ENCODE measurements around the gene PIH1D1.

PIH1D1 gene

DNA sequence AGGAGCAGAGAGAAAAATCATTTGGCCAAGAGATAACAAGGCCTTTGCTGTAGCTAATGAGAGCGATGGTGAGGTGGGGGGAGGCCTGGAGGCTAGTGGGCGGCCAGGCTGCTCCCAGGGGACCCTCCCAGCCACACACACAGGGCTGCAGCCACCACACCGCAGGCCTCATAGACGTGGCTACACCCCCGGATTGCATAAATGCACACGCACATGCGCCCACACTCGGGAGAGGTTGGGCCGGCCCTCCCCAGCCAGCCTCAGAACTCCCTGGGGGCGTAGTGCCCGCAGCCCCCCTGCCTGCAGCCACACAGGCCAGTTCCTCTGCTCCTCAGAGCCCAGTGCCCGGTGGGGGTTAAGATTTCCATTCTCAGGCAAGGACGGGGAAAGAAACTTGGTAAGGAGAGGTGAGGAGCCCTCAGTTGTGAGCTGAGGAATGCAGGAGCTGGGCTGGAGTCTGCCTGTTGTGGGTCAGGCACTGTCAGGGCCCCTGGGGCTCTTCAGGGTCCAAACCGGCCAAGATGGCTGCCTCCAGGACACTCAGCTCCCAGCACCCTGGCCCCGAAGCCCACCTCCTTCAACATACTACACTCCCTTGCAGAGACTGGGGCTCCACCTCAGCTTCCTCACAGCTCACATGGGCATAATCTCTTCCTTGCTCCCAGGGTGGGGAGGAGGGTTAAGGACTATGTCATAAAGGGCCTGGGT, 36.4 kb downstream of the PIH1D1 start:
- DNase-seq = no peak

DNA sequence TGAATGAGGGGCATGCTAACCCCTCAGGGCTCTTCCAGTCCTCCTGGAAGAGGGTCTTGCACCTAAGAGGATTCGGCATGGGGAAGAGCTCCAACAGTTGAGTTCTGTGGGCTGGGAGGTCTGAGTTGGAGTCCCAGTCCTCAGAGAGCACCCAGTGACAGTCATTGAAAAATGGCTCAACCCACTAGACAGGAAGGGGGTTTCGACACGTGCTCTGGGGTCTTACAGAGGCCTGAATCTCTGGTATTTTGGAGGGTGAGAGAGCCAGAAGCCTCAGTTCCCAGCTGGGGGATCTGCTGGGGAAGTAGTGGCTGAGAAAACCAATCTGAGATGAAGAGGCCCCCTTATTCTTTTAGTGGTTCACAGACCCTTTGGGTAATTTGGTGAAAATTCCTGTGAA, 37.4 kb downstream of the PIH1D1 start:
- no peak for DNase-seq

DNA sequence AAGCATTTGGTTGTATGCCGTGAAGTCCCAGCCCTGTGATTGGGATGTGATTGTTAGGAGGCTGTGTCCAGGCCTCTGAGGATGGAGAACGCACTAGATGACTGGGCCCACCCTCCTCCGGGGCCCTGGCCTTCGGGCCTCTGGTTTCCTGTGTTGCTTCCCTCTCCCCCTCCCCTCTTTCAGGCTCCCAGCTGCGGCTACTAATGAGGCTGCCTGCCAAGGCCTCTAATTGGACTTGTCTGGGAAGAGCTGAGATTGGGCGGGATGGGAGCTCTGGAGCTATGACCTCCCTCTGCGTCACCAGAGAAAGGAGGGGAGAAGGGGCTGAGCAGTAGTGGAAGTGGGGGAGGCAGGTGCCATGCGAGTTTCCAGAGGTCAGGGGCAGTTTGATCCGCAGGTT, 38.3 kb downstream of the PIH1D1 start:
- no peak for DNase-seq

DNA sequence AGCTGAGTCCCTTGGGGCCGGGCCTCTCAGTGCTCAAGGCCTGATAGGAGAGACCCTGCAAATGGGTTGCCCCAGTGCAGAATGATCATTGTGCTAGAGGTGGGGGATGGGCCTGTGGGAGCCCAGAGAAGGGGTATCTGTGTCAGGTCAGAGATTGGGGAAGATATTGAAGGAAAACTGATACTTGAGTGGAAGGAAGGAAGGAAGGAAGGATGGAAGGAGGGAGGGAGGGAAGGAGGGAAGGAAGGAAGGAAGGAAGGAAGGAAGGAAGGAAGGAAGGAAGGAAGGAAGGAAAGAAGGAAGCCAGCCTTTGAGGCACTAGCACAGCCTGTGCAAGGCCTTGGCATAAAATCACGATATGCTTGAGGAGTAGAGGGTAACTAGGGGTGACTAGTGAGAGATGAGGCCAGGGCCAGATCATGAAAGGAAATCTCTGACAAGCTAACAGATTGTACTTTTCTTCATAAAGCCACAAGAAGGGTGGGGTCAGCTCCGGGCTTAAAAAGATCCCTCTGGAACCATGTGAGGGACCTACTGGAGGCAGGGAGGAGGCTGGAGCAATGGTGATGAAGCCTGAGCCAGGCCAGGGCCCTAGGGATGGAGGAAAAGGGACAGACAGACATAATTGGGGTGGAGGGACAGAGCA, 39.8 kb downstream of the PIH1D1 start:
- DNase-seq = no peak

DNA sequence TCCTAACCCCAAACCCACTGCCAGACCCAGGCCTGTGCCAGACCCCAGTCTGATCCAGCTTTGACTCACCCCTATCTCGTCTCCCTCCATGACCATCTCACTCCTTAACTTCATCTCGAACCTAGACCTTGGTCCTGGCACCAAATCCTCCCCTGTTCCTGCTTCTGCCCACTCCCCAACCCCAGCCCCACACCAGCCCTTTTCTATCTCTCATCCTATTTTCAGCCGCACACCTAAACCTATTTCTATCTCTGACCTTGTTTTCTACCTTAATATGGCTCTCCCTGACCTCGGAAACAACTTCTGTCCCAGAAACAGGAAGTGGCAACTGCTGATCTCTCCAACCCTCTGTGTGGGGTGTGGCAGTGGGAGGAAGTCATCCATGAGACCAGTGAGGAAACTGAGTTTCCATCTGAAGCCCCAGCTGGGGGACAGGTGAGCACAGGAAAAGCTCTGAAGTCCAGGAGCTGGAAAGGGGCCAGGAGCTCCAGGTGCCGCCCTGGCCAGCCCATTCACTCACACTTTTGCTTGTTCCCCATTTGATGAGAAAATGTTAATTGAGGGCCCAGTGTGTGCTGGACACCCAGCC, 42.1 kb downstream of the PIH1D1 start:
- DNase-seq = no peak

DNA sequence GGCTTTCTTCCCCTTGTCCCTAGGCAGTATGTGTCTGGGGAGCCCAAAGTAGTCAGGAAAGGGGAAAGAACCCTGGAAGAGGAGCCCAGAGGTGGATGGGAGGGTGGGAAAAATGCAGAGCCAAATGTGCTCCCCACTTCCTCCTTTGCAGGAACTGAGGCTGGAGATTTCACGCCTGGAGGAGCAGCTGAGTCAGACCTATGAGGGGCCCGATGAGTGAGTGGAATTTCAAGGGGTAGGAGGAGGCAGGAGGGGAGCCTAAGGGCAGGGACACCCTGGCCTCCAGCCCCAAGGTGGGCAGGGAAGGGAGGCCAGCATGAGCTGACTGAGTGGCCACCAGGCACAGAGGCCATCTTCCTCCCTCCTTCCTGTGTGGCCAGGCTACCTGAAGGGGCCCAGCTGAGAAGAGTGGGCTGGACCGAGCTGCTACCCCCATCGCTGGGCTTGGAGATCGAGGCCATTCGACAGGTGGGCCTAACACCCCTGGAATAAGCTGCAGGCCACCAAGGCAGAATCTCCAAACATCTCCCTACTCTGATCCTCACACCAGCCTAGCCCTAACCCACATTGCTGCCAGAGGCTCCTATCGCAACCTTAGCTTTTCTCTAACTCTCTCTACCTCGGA, 42.7 kb downstream of the PIH1D1 start:
- no peak for DNase-seq

DNA sequence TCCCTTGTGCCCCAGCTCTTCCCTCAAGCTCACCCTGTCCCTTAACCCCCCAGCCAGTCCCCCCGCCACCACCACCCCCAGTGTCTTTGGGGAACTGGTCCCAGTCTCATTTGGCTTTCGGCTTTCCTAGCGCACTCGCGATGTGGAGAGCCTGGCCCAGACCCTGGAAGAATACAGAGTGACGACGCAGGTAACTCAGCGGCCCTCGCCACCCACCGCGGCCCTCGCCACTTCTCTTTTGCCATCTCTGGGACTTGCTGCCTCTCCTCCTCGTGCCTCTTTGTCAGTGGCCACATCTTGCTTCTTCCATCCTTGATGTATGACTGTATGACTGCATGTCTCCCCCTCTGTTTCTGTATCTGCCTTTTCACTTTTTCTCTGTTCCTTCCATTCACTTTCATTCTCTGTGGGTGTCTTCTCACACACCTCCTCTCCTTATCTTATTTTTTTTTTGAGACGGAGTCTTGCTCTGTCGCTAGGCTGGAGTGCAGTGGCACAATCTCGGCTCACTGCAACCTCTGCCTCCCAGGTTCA, 44.1 kb downstream of the PIH1D1 start:
- no peak for DNase-seq

DNA sequence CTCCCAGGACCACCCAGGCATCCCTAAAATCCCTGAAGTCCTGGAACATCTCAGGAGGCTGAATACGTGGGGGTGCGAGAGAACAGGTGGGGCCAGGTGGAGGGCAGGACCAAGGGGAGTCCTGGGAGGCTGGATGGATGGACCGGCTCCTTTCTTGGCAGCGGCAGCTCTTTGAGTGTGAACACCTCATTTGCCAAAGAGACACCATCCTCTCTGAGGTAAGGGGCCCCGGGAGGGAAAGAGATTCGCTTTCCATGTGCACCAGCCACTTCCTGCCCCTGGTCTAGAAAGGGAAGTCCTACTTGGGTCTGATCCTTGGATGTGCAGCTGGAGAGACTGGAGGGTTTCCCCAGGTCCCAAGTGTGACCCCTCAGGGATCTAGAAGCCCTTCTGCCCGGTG, 44.5 kb downstream of the PIH1D1 start:
- DNase-seq = no peak

DNA sequence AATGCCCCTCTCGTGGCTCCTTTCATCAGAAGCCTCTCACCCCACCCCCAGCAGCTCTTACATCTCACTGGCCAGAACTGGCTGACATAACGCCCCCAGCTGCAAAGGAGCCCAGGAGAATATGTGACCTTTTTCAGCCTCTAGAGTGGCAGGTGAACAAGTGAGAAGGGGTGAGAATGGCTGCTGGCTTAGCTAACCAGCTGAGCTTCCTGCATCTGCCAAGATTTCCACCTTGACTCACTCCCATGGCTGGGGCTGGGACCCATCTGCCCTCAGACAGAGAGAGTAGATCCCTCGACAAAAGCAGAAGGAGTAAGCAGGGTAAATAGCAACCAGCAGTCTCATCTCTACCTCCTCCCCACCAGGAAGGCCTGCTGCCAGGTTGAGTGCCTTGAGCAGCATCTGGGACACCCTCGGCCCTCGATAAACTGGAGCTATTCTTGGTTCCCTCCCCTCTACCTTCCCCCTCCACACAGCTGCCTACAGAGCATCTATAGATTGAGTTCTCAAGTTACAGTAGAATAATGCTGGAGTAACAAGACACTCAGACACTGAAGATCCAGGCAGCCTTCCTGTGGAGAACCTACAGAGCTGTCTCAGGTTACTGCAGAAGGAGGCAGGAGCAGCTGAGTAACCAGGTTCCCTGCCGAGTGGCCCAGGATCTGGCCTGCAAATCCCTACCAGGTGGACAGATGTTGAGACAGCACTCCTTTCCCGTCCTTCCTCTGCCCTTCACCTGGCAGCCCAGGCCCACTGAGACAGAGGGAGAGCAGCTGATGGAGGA, 48.0 kb downstream of the PIH1D1 start:
- no peak for DNase-seq

DNA sequence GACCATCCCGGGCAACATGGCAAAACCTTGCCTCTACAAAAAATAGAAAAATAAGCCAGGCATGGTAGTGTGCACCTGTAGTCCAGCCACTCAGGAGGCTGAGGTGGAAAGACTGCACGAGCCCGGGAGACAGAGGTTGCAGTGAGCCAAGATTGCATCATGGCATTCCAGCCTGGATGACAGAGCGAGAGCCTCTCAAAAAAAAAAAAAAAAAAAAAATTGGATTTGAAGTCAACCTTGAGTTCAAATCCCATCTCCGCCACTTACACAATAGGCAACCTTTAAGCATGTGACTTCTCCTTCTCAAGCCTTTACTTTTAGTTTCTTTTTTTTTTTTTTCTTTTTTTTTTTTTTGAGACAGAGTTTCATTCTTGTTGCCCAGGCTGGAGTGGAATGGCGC, 51.6 kb downstream of the PIH1D1 start:
- DNase-seq = no peak

DNA sequence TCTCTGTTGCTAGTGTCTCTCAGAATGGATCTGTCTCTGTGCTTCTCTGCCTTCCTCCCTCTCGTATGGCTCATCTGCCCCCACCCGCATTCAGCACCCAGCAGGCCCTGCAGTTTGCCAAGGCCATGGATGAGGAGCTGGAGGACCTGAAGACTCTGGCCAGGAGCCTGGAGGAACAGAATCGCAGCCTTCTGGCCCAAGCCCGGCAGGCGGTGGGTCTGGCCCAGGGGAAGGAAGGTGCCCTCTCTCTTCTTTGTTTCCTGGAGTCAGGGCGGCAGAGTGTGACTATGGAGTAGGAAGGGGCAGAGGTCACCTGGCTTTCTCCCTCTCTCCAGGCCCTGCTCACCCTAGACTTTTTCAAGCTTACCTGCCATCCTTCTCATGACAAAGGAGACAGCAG, 52.7 kb downstream of the PIH1D1 start:
- DNase-seq = no peak

DNA sequence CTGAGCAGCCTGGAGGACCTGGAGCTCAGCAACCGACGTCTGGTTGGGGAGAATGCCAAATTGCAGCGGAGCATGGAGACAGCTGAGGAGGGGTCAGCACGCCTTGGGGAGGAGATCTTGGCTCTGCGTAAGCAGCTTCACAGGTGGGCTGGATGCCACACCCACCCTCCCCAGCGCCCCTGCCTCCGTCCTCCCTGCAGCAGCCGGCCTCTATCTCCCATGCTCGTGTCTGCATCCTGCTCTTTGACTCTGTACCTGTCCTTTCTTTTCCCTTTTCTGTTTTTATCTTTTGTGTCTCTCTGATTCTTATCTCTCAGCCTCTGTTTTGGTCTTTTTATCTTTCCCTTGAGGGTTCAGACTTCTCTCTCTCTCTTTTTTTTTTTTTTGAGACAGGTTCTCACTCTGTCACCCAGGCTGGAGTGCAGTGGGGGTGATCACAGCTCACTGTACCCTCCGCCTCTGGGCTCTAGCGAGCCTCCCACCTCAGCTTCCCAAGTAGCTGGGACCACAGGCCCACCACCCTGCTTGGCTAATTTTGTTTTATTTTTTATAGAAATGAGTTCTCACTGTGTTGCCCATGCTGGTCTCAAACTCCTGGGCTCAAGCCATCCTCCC, 53.5 kb downstream of the PIH1D1 start:
- DNase-seq = no peak

DNA sequence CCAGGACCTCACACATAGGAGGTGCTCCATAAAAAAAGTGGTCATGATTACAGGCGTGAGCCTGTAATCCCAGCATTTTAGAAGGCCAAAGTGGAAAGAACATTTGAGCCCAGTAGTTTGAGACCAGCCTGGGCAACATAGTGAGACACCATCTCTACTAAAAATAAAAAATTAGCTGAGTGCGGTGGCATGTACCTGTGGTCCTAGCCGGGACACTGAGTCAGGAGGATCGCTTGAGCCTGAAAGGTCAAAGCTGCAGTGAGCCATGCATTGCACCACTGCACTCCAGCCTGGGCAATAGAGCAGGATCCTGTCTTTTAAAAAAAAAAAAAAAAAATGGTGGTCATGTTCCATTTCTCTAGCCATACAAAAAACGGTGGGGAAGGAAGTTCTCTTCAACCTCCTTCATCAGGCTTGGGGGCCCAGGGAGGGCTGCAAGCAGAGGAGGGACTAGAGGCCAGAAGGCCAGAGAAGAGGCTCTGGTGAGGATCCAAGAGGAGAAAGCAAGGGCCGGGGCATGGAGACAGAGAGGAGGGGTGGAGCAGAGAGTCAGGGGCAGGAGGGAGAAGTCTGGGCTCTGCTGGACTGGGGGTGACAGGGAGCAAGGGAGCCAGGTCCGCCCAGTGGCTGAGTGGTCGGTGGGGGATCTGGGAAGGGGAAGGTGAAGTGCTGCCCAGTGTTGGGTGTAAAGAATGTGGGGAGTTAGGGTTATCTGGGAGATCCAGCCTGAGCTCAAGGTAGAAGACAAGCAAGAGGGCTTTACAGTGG, 54.7 kb downstream of the PIH1D1 start:
- no peak for DNase-seq
